NCI-H1436 (cell line): ENCODE data around the gene MDH1B.
A peak's percentile ranks its signal among the peaks of the same experiment; 100 is the strongest.
"Not testable (repeated sequence)": the region's sequence is repeated elsewhere in the genome, so short reads cannot be mapped to it uniquely, and the experiment has no call there.

ENCODE experiments used
- DNase-seq: peaks from one replicate; lab custom pipeline; 2025; lab: John Stamatoyannopoulos, UW

The MDH1B gene

DNA sequence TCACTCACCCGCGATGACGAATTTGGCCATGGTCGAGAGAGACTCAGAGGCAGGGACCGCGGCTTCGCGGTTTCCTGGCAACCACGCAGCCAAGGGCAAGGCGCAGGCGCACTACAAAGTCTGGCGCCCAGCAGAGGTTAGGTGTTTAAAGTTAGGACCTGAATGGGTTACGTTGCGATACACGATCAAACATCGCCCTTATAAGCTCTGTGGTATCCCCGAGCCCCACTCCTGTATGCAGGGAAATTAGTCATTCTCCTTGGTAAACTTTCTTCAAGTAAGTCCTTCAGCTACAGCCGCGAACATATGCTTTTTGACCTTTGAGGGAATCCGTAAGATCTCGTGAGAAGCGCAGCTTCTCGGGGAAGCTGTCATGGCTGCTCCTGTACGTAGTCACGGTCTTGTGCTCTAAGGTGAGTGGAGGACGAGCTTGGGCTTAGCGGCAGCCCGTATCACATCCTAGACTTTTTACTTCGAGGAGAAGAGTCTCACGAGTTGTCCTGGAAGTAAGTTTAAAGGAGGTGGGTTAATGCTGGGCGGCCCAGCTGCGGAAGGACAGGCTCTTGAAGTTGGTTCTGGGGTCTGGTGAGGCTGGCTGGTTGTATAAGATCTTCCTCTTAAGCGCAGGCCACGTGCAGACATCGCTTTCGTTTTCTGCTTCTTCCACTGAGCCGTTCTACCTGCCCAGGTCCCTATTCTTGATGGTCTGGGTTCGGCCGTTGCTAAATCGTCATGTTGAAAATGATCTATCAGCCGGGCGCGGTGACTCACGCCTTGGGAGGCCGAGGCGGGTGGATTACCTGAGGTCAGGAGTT lies at the start of gene MDH1B, which contains the start of gene FASTKD2:
Gene MDH1B, minus strand, starts transcription at position 87 of the 815 bp plus-strand sequence. Its CDS starts 57 bp downstream, at position 30.
Gene FASTKD2, plus strand, starts transcription at position 365 of the 815 bp plus-strand sequence. CDS start 1,088 bp downstream, outside the sequence.
- DNase-seq, result peak; percentile 72

DNA sequence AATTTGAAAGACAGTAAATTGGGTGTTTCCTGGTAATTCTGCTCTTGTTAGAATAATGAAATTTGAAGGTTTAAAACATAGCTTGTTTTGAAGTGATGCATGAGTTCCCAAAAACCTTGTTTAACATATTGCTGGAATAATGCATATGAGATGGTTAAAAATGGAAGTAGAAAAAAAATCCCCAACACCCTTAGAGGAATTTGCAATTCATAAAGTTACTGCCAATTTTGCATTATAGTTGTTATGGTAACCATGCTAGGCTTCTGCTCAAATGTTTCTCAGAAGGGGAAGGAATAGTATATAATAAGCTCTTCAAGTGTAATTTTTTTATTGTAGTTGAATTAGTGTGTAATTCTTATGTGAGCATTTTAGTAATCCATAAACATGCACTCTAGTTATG lies 49.4 kb upstream of the MDH1B start:
- no peak for DNase-seq

DNA sequence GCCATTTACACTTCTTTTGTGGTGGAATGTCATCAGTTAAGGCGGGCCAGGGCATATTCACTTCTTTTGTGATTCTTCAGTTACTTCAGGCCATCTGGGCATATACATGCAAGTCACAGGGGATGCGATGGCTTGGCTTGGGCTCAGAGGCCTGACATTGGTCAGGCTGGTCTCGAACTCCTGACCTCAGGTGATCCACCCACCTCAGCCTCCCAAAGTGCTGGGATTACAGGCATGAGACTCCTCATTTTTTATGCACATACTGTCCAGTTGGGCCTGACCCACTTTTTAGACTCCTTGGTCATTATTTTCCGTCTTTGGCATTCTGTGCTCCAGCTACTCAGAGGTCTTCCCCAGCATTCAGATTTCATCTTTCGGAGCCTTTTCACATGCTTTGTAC lies 47.3 kb upstream of the MDH1B start:
- not testable (repeated sequence) for DNase-seq

DNA sequence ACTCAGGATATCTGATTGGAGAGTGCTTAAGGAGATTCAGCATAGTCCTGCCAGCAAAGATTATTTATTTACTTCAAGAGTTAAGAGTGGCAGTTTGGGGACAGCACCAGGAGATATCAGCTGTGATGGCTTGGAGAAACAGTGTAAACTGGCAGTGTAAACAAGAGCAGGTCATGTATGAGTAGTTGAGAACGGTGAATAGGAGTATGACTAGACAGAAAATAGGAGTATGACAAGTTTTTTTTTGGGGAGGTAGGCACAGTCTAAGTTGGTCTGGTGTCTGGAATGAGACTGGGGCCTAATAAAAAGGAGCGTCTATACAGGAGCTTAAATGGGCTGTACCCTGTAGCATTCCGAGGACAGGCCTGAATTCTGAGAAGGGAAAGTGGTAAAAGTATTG lies 42.5 kb upstream of the MDH1B start:
- DNase-seq, result not testable (repeated sequence)

DNA sequence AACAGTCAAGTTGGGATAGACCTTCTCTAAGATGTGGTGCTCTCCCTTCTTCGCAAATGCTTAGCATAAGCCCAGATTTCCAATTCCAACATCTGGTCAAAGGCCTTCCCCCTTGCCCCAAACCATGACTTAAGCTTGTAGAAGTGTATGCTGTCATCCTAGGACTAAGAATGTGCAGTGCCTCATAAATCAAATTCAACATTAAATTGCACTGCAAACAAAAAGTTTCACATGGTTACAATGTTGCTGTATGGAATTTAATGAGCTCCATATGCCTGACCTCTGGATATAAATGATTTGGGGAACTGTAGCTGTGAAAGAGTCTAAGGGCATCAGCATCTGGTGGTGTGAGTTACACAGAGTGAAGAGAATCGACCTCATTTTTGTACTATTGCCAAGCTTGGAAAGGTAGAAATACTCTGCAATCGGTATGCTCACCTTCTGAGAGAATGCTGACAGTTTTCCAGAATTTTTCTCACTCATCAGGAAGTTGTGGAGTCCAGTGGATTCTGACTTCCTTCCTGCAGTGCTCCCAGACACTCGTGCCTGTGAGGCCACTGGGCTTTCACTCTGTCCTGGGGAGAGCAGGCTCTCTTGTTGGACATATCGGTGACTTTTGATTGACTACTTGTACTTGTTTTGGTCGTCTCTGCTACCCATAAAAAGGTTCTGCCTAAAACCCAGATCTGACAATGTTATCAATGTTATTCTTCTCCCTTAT lies 40.9 kb upstream of the MDH1B start:
- no peak for DNase-seq

DNA sequence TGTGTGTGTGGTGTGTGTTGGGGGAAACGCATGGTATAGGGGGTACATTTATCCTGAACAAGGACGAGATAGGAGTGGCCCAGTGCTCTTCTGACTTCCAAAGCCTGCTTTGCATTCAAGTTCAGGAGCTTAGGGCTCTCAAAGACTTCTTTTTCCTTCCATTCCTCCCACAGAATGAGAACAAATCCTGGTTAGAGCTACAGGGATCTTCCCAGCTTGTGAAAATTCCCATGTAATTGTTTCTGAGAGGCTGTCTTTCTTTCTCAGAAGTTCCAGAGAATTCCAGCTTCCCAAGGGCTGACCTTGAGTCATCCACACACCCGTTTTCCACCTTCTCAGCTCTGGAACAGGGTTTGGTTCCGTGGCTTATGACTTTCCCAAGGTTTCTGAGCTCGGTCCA lies 39.2 kb upstream of the MDH1B start:
- DNase-seq, result no peak

DNA sequence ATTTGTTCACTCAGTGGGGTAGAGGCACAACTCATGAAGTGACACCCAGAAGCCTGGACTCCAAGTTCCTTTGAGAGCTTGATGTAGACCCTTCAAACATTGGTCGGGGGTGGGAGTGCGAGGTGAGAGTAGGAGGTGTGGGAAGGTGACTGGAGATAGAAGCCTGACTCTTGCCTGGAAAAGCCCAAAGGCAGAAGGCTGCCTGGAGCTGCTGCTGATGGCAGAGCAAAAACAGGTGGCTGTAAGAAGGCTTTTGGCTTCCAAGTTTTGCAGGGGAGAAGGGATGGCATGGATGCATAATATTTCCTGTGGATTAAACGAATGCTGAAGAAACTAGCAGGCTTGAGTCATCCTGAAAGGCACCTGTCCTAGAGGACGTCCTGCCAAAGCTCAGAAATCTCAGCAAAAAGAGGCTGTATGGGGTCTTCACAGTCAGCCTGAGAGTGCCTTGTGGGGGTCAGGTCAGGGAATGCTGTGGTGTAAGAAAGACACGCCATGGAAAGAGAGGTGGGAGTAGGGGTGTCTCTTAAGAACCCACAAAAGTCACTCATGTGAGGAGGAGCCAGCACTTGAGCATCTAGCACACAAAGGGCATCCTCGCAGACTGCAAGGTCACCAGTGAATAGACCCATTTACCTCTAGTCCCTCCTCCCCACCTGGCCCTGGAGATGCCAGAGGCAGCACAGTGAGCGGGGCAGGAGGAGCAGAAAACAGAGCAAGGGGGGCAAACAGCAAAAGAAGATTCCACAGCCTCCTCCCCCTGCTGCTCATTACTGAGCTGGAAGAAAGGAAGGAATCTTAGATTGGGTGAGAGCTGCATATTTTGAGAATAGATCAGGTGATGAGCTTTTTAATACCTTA lies 37.8 kb upstream of the MDH1B start:
- no peak for DNase-seq

DNA sequence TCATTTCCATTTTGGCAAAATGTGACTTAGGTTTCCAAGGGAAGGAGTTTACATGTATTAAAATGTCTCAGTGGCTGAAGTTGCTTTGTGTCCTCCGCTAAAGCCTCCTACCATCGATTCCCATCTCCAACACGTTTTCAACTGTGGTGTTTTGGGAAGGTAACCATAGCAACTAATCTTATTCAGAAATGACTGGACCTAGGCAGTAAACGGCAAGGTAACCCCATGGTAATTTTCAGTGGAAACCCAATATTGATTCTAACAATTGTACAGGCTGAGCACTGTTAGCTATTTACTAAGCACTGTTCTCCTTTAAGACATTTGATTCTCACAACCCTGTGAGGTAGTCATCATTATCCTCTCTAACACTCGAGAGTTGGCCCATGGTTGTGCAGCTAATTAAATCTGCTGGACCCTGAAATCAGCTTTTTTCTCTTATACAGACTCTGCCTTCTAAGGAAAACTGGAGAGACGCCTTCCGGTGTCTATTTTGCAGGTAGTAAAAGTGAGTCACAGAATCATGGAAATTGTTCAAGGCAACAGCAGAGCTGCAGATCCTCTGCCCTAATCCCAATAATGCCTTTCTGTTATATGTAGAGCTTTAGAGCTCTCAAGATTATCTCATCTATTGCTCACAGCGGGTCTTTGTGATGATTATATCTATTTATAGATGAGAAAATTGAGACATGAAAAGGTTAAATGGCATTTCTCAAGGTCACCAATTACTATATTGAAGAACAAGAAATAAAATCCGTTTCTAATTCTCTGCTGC lies 36.5 kb upstream of the MDH1B start:
- DNase-seq, result no peak

DNA sequence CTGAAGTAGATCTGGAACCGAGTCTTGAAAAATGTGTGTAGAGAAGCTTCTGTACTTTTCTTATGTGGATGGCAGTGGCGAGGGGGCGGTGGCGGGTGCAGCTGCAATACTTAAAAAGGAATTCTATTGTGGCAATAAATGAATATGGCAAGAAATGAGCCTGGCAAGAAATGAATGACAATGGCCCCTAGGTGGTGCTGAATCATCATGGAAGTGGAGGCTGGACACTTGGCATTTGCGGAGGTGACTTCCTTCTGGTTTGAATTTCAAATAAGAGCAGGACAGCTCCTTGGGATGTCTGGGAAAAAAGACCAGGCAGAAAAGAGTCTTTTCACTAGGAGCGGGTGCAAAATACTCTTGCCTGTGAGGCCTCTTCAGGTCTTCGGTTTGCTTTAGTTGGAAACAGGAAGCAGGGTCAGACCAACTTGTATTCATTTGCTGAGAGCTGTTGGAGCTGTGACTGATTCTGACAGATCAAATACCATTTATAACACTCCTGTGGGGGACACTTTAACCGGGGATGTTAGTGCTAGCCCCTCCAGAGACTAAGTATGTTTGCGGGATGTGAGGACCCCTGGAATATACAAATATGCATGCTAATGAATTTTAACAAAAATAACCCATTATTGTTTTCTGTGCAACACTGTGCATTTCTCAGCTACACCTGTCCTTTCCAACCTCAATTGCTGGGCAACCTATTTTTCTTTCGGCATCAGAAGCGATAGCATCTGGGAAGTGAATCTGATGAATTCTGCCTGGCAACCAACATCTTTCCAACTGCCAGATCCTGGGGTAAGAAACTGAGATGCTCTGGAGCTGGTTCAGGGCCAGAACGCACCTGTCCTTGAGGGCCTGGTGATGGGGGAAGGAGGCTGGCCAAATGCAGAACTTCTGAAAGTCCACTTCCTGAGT lies 35.6 kb upstream of the MDH1B start:
- peak; percentile 79 for DNase-seq

DNA sequence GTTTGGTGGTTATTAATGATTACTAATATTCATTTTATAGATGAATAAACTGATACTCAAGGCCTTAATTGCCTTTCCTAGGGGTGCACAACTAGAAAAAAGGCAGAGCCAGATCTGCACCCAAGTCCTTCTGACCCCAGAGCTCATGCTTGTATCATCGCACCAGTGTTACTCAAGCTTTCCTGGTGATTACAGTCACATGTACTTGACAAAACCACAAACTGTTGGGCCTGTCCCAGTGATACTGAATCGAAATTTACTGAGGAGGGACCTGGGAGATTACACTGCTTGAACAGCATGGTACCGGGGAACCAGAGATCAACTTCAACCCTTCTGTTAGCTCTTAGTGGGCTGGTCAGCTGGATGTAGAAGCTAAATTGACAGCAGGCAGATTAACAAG lies 34.0 kb upstream of the MDH1B start:
- DNase-seq, result no peak

DNA sequence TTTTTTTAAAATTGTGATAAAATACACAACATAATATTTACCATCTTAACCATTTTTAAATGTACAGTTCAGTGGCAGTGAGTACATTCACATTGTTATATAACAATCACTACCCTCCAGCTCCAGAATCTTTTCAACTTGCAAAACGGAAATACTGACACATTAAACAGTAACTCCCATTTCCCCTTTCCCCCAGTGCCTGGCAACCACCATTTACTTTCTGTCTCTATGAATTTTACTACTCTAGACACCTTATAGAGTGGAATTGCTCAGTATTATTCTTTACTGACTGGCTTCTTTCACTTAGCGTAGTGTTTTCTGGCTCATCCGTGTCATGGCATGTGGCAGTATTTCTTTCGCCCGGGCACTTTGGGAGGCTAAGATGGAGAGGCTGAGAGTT lies 32.9 kb upstream of the MDH1B start:
- DNase-seq, result no peak

DNA sequence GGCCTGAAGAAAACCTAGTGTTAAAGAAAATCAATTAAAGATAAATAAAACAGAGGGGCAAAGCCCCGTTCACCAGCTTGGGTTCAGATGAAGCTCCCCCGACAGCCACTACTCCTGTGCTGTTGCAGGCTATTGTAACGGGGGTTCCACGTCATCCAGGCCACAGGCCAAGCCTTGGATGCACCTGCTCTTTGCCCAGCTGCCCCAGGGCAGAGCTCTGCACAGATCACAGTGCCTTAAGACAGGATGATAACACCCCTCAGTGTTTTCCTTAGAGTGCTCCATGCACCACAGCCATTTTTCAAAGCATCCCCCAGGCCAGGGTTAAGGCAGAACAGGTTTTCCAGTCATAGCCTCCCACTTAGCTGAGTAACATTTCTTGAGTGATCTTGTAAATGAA lies 32.2 kb upstream of the MDH1B start:
- no peak for DNase-seq

DNA sequence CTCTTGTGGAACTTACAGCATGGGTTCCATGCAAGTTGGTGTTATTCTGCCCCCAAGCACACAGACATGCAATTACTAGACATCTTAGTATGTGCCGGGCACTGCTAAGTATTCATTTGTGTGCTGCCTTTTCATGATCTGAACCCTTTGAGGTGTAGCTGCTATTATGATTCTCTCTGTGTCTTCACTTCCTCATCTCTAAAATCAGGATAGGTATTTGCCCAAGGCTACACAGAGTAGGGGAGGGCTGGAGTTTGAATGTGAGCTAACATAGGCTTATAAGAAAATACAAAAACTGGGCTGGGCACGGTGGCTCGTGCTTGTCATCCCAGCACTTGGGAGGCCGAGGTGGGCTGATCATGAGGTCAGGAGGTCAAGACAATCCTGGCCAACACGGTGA lies 27.5 kb upstream of the MDH1B start:
- no peak for DNase-seq

DNA sequence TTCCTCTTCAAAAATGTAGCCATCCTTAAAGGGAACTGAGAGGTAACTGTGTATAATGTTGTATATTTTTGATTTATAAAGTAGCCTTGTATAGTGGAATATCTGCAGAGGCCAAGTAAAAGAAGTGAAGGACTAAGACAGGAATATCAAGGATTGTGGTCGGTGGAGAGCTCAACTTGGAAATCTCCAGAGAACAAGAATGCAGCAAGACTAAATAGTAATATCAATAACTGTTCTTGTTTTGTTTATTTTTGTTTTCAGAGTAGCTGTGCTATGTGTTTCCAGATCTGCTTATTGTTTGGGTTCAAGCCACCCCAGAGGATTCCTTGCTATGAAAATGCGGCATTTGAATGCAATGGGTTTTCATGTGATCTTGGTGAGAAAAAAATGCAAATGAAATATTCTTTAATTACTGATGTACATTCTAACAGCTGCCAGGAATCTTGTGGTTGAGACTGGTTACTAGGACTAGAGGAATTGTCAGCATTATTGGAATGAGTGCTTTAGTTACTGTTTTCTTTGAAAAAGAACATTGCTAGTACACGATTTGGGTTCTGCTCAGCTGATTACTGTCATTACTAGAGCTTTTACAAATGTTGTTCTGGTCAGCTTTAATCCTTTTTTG lies 25.3 kb upstream of the MDH1B start:
- DNase-seq, result no peak

DNA sequence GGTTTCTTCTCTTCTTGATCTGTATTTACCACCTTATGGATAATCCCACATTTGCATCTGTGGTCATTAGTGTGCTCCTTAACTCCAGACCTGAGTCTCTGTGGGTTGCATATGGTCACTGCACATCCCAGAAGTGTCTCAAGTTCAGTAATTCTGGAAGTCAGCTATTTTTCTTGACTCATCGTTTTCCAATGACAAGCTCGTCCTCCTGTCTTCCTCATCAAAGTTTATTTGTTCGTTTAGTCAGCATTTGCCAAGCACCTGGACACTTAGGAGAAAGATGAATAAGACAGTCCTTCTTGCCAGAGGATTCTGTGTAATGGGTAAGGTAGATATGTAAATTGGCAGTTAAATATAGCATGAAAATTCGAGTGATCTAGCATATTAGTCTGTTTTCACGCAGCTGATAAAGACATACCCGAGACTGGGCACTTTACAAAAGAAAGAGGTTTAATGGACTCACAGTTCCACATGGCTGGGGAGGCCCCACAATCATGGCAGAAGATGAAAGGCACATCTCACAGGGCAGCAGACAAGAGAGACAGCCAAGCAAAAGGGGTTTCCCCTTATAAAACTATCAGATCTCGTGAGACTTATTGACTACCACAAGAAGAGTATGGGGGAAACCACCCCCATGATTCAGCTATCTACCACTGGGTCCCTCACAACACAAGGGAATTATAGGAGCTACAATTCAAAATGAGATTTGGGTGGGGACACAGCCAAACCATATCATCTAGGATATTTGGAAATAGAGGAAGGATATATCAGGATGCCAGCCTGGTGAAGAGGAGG lies 19.6 kb upstream of the MDH1B start:
- DNase-seq, result no peak

DNA sequence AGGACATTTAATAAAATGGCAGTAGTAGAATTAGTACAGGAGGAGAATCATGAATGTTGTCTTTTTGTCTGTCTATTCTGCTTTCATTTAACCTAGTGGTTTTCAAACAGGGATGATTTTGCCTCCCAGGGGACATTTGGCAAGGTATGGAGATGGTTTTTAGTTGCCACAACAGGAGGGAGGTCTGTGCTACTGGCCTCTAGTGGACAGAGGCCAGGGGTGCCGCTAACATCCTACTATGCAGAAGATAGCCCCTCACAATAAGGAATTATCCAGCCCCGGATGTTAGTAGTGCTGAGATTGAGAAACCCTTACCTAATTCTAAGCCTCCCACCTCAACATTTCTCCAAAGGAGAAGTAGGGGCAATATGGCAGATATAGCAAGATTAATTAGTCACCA lies 18.6 kb upstream of the MDH1B start:
- DNase-seq, result no peak

DNA sequence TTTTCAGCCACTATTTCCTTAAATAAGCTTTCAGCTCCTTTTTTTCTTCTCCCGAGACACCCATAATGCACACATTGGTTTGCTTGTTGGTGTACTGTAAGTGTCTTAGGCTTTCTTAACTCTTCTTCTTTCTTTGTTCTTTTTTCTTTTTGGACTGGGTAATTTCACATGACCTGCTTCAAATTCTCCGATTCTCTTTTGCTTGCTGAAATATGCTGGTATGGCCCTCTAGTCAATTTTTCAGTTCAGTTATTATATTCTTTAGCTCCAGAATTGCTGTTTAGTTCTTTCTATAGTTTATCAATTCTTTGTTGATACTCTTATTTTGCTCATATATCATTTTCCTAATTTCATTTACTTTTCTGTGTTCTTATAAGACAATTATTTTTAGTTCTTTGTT lies 15.5 kb upstream of the MDH1B start:
- DNase-seq, result no peak

DNA sequence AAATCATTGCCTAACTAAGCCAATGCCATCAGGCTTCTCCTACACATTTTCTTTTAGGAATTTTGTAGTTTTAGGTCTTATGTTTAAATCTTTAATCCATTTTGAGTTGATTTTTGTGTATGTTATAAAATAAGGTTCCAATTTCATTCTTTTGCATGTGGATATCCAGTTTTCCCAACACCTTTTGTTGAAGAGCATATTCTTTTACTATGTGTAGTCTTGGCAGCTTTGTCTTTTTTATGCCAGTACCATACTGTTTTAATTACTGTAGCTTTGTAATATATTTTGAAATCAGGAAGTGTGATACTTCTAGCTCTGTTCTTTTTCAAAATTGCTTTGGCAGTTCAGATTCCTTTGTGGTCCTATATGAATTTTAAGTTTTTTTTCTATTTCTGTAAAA lies 11.3 kb upstream of the MDH1B start:
- no peak for DNase-seq

DNA sequence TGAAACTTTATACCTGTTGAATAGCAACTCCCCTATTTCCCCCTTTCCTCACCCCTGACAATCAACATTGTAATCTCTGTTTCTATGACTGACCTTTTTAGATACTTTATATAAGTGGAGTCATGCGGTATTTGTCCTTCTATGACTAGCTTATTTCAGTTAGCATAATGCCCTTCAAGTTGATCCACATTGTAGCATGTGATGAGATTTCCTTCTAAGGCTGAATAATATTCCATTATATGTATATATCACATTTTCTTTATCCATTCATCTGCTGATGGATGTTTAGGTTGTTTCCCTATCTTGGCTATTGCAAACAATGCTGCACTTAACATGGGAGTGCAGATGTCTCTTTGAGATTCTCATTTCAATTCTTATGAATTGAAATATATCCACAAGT lies 9.7 kb upstream of the MDH1B start:
- no peak for DNase-seq
